H1 (cell line): ENCODE measurements around the gene ANKRD11. TPM values are rescaled to one million over a fixed set of nuclear protein-coding genes. Genes with fewer than 3 reads are reported as not detected.

Source experiments
- CTCF ChIA-PET: fragments of 300-600 bp; sonication (Branson Sonifier 250); formaldehyde crosslinking; loops from one replicate; lab custom pipeline; 2021; ENCODE audit not compliant: partially characterized antibody; lab: Charles Lee
- POLR2A ChIA-PET: fragments of 300-600 bp; sonication (Branson Sonifier 250); formaldehyde crosslinking; loops from one replicate; lab custom pipeline; 2021; ENCODE audit warnings: inconsistent platforms; ENCODE audit not compliant: partially characterized antibody; lab: Charles Lee
- DNase-seq, 2 experiments: peaks; one replicate each; pipeline versions ENCODE4 v3.0.0 to v3.0.0-alpha.2; 2010 to 2022; ENCODE audit warnings: low spot score in 2 of 2, low read depth in 1 of 2, mixed read lengths in 1 of 2
- FAIRE-seq: peaks from 2 replicates; lab custom pipeline; 2011; peaks lifted over from hg19 to GRCh38; lab: Jason Lieb, UNC
- H2AFZ ChIP-seq: 2 replicates; pipeline ENCODE4 v1.8.1; 2012; ENCODE audit warnings: low read length, inconsistent platforms
- H2AK5ac ChIP-seq: 2 replicates; pipeline ENCODE4 v1.6.1; 2013; ENCODE audit warnings: low read depth, low read length
- H2BK120ac ChIP-seq: replicated peaks from 2 replicates; pipeline ENCODE3; 2013; ENCODE audit warnings: low read depth, low read length, inconsistent platforms
- H2BK12ac ChIP-seq: 2 replicates; pipeline ENCODE4 v1.6.1; 2013; ENCODE audit warnings: low read depth, low read length
- H2BK15ac ChIP-seq: 2 replicates; pipeline ENCODE4 v1.6.1; 2013; ENCODE audit warnings: low read length
- H2BK20ac ChIP-seq: 2 replicates; pipeline ENCODE4 v1.6.1; 2013; ENCODE audit warnings: low read length
- H2BK5ac ChIP-seq: 2 replicates; pipeline ENCODE4 v1.6.1; 2013; ENCODE audit warnings: low read depth, low read length
- H3K14ac ChIP-seq: 2 replicates; pipeline ENCODE4 v1.6.1; 2013; ENCODE audit warnings: inconsistent platforms; ENCODE audit not compliant: insufficient read length
- H3K18ac ChIP-seq: 2 replicates; pipeline ENCODE4 v1.6.1; 2013; ENCODE audit warnings: low read length; ENCODE audit errors: extremely low read depth
- H3K23ac ChIP-seq: 2 replicates; pipeline ENCODE4 v1.6.1; 2013; ENCODE audit warnings: inconsistent platforms; ENCODE audit not compliant: insufficient read length
- H3K23me2 ChIP-seq: 2 replicates; pipeline ENCODE4 v1.6.1; 2013; ENCODE audit warnings: low read depth, low read length
- H3K27ac ChIP-seq: 2 replicates; pipeline ENCODE4 v1.6.1; 2011; ENCODE audit warnings: low read depth, low read length, inconsistent platforms
- H3K27me3 ChIP-seq, 4 experiments: replicated peaks in 1 of 4; 1 replicate in 1 of 4; 2 replicates in 3 of 4; pipeline versions ENCODE4 v1.6.1 to v1.8.1; 2011 to 2013; ENCODE audit warnings: low read length in 3 of 4, mild to moderate bottlenecking in 3 of 4, inconsistent platforms in 2 of 4, mixed read lengths in 2 of 4, moderate library complexity in 1 of 4; ENCODE audit not compliant: control insufficient read depth in 3 of 4, insufficient read depth in 3 of 4; ENCODE audit errors: extremely low read depth in 1 of 4
- H3K36me3 ChIP-seq, 4 experiments: 2 replicates each; pipeline versions ENCODE4 v1.6.1 to v1.8.1; 2011 to 2013; ENCODE audit warnings: mild to moderate bottlenecking in 4 of 4, low read length in 3 of 4, moderate library complexity in 2 of 4, control low read depth in 1 of 4, inconsistent platforms in 1 of 4; ENCODE audit not compliant: insufficient read depth in 4 of 4, control insufficient read depth in 2 of 4
- H3K4ac ChIP-seq: replicated peaks from 2 replicates; pipeline ENCODE3; 2013; ENCODE audit warnings: low read length, low read depth, mixed read lengths, inconsistent platforms; ENCODE audit not compliant: insufficient read length
- H3K4me1 ChIP-seq, 4 experiments: replicated peaks in 1 of 4; 1 replicate in 1 of 4; 2 replicates in 3 of 4; pipeline versions ENCODE4 v1.6.1 to v1.8.1; 2011 to 2013; ENCODE audit warnings: low read length in 3 of 4, inconsistent platforms in 2 of 4, mixed read lengths in 1 of 4; ENCODE audit not compliant: insufficient read depth in 4 of 4, control insufficient read depth in 3 of 4
- H3K4me2 ChIP-seq, 2 experiments: 2 replicates each; pipeline versions ENCODE4 v1.6.1 to v1.8.1; 2011 to 2013; ENCODE audit warnings: low read depth in 2 of 2, low read length in 2 of 2, control low read depth in 1 of 2, inconsistent platforms in 1 of 2, mild to moderate bottlenecking in 1 of 2; ENCODE audit not compliant: insufficient read depth in 1 of 2
- H3K4me3 ChIP-seq, 4 experiments: fragments of 200-600, 300-600 bp in 1 of 4; sonication (generic), shearing (Covaris generic), sonication (Bioruptor Twin) in 1 of 4; 2 replicates each; pipeline versions ENCODE4 v1.5.1 to v1.8.1; 2011 to 2016; ENCODE audit warnings: low read length in 4 of 4, low read depth in 3 of 4, control low read depth in 2 of 4, inconsistent platforms in 2 of 4, mild to moderate bottlenecking in 2 of 4, mixed read lengths in 1 of 4, moderate library complexity in 1 of 4; ENCODE audit not compliant: insufficient read depth in 2 of 4; ENCODE audit errors: extremely low read depth in 1 of 4
- H3K56ac ChIP-seq: replicated peaks from 2 replicates; pipeline ENCODE3; 2013; ENCODE audit warnings: low read depth, mild to moderate bottlenecking, mixed read lengths, low read length, inconsistent platforms; ENCODE audit not compliant: insufficient read length
- H3K79me1 ChIP-seq: 2 replicates; pipeline ENCODE4 v1.6.1; 2013; ENCODE audit warnings: low read depth, low read length, control low read depth
- H3K79me2 ChIP-seq, 2 experiments: 2 replicates each; pipeline versions ENCODE4 v1.6.1 to v1.8.1; 2012 to 2013; ENCODE audit warnings: low read length in 2 of 2, mild to moderate bottlenecking in 2 of 2, inconsistent platforms in 1 of 2; ENCODE audit not compliant: insufficient read depth in 2 of 2, control insufficient read depth in 1 of 2
- H3K9ac ChIP-seq, 4 experiments: replicated peaks in 1 of 4; 1 replicate in 1 of 4; 2 replicates in 3 of 4; pipeline versions ENCODE4 v1.6.1 to v1.8.1; 2011 to 2013; ENCODE audit warnings: low read depth in 3 of 4, low read length in 3 of 4, control low read depth in 2 of 4, mild to moderate bottlenecking in 2 of 4, moderate library complexity in 2 of 4, inconsistent platforms in 1 of 4; ENCODE audit errors: extremely low read depth in 1 of 4
- H3K9me3 ChIP-seq, 2 experiments: 2 replicates each; pipeline versions ENCODE4 v1.6.1 to v1.8.1; 2012 to 2013; ENCODE audit warnings: mild to moderate bottlenecking in 2 of 2, moderate library complexity in 2 of 2, control low read depth in 1 of 2, inconsistent platforms in 1 of 2, low read depth in 1 of 2, low read length in 1 of 2, mixed read lengths in 1 of 2; ENCODE audit not compliant: insufficient read depth in 2 of 2
- H4K20me1 ChIP-seq, 2 experiments: replicated peaks in 1 of 2; 2 replicates each; pipeline versions ENCODE3 to v1.8.1; 2011 to 2013; ENCODE audit warnings: inconsistent platforms in 2 of 2, low read length in 2 of 2, mild to moderate bottlenecking in 1 of 2; ENCODE audit not compliant: insufficient read depth in 2 of 2, control insufficient read depth in 1 of 2
- H4K5ac ChIP-seq: 2 replicates; pipeline ENCODE4 v1.6.1; 2013; ENCODE audit warnings: low read length, low read depth, mixed read lengths, inconsistent platforms; ENCODE audit not compliant: insufficient read length
- H4K8ac ChIP-seq: 2 replicates; pipeline ENCODE4 v1.8.0; 2013; ENCODE audit warnings: mild to moderate bottlenecking, moderate library complexity, low read length, inconsistent platforms; ENCODE audit not compliant: insufficient read depth; ENCODE audit errors: extremely low read depth
- H4K91ac ChIP-seq: replicated peaks from 2 replicates; pipeline ENCODE3; 2013; ENCODE audit warnings: low read length, mixed read lengths, inconsistent platforms; ENCODE audit not compliant: insufficient read length
- CREB1 ChIP-seq: IDR thresholded peaks from 2 replicates; pipeline ENCODE4 v1.6.1; 2012; ENCODE audit warnings: inconsistent platforms
- RAD21 ChIP-seq, 2 experiments: IDR thresholded peaks in 1 of 2; conservative IDR thresholded peaks in 1 of 2; 2 replicates each; pipeline ENCODE4 v1.6.1; 2011; ENCODE audit warnings: low read depth in 2 of 2, low read length in 2 of 2, improper control_type of control experiment in 1 of 2, inconsistent platforms in 1 of 2, mild to moderate bottlenecking in 1 of 2, moderate library complexity in 1 of 2
- WGBS, 2 experiments: shearing (Covaris generic) in 1 of 2; methylation state at CpG; one replicate each; pipeline versions ENCODE4 v1.1.6 to v1.1.7; 2013 to 2015; ENCODE audit warnings: low lambda C conversion rate in 2 of 2, mixed read lengths in 2 of 2, inconsistent platforms in 1 of 2, low coverage in 1 of 2, missing lambda C conversion rate in 1 of 2; ENCODE audit not compliant: insufficient replicate concordance in 2 of 2, insufficient coverage in 1 of 2, insufficient read length in 1 of 2; ENCODE audit errors: extremely low coverage in 1 of 2, missing lambda C conversion rate in 1 of 2; 5-methylcytosine and 5-hydroxymethylcytosine counted together
- polyA plus RNA-seq, 7 experiments: library from polyadenylated mRNA; depleted of rRNA in 3 of 7; stranded (reverse) in 5 of 7; unstranded in 2 of 7; fragments of >200 nt in 5 of 7; fragments of 200-250 nt in 2 of 7; gene quantifications; 1 replicate in 5 of 7; 2 replicates in 1 of 7; 4 replicates in 1 of 7; pipeline versions ENCODE4 v1.2.1 to v1.2.3, GENCODE V29; 2011 to 2013; ENCODE audit warnings: missing spikeins in 2 of 7, mixed read lengths in 2 of 7
- total RNA-seq: library from RNA; stranded (reverse); fragmentation: NEBNext Ultra II Directional; extraction: Animal tissue kit (Norgen Biotek cat#: 25700); gene quantifications from 2 replicates; pipeline ENCODE4 v1.2.1, GENCODE V29; 2021
- TF ChIP-seq, protein P1 (sequence below): IDR thresholded peaks from 2 replicates; pipeline ENCODE4 v1.6.1; 2012; ENCODE audit warnings: inconsistent platforms

ANKRD11 gene
- total and polyA plus RNA-seq, 2 of the 8 experiments (the other 6 are each of a cell fraction or from before 2014, with no cell fraction given) = 46.5 to 142 TPM

- Histone ChIP-seq H3K9me3 (no peaks in the 10 kb centered on the region), H2BK5ac (no peak overlapping the region), H2AFZ (no peak overlapping the region), H4K5ac (no peak overlapping the region), H3K23ac (no peak overlapping the region), H4K91ac (no peak overlapping the region), H3K36me3 (no peaks in the 10 kb centered on the region; a peak in 2 of 8 replicates), H3K27ac (no peak overlapping the region), H3K18ac (no peak overlapping the region), H2AK5ac (no peak overlapping the region), H3K4me1 (peaks cover 13 to 61% (median 53%) of the 10 kb centered on the region in 4 experiments), H3K27me3 (no peaks in the 10 kb centered on the region), H3K79me2 (peaks cover 0 to 80% of the 10 kb centered on the region in 2 experiments; a peak in 2 of 4 replicates), H3K4me2 (no peak overlapping the region), H2BK15ac (no peak overlapping the region), H2BK12ac (no peak overlapping the region), H4K20me1 (peaks cover 33 to 39% of the 10 kb centered on the region in 2 experiments), H3K4me3 (no peak overlapping the region), H2BK20ac (no peak overlapping the region), H3K9ac (no peak overlapping the region), H4K8ac (no peak overlapping the region), H3K56ac (no peak overlapping the region), H3K23me2 (no peaks in the 10 kb centered on the region), H3K79me1 (peaks cover 25% of the 10 kb centered on the region), H3K4ac (no peak overlapping the region), H2BK120ac (no peak overlapping the region), H3K14ac (no peak overlapping the region)
- FAIRE-seq = no peak
- 81% methylated on average over 5 of the region's 6 CpGs; no CpG with 5 or more reads in 1 of the 2 experiments for WGBS, 2 experiments
- ChIA-PET CTCF (interaction anchor here (0.8 to 4.6 kb wide), 11 partner anchors 10 to 261 kb away, joined by 3 to 40 read pairs (median 7); no protein-coding TSS in a partner anchor), POLR2A (interaction anchor here (0.6 to 2.0 kb wide), 10 partner anchors 10 to 270 kb away, joined by 3 to 8 read pairs (median 3); no protein-coding TSS in a partner anchor)
- DNase-seq = no peak
- TF ChIP-seq CREB1 (no peak), RAD21 (IDR thresholded peaks at IDR 0.05 in 1 of 2, conservative IDR thresholded peaks at IDR 0.05 in 1 of 2; ENCODE audit: low read depth in 2 of 2, low read length in 2 of 2) (no peak)
- TF ChIP-seq, protein P1, sequence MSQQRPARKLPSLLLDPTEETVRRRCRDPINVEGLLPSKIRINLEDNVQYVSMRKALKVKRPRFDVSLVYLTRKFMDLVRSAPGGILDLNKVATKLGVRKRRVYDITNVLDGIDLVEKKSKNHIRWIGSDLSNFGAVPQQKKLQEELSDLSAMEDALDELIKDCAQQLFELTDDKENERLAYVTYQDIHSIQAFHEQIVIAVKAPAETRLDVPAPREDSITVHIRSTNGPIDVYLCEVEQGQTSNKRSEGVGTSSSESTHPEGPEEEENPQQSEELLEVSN = no peak
These were observed 194.4 kb downstream of the ANKRD11 start for GRCh38 chr16:89295915-89296314.
